ENCODE results near the gene P3H2.

- TF ChIP-seq, protein P1, sequence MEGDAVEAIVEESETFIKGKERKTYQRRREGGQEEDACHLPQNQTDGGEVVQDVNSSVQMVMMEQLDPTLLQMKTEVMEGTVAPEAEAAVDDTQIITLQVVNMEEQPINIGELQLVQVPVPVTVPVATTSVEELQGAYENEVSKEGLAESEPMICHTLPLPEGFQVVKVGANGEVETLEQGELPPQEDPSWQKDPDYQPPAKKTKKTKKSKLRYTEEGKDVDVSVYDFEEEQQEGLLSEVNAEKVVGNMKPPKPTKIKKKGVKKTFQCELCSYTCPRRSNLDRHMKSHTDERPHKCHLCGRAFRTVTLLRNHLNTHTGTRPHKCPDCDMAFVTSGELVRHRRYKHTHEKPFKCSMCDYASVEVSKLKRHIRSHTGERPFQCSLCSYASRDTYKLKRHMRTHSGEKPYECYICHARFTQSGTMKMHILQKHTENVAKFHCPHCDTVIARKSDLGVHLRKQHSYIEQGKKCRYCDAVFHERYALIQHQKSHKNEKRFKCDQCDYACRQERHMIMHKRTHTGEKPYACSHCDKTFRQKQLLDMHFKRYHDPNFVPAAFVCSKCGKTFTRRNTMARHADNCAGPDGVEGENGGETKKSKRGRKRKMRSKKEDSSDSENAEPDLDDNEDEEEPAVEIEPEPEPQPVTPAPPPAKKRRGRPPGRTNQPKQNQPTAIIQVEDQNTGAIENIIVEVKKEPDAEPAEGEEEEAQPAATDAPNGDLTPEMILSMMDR (IDR thresholded peaks at IDR 0.05): no peak
- no peak for TF ChIP-seq POLR2A (IDR thresholded peaks at IDR 0.05)
Measured at GRCh38 chr3:190119461-190120268, 1.0 kb downstream of the P3H2 start.
